22Rv1 (cell line): Measurements from ENCODE around the gene SNHG17.
"Not testable (repeated sequence)": the region's sequence is repeated elsewhere in the genome, so short reads cannot be mapped to it uniquely, and the experiment has no call there.

Source experiments
- H3K27ac ChIP-seq: fragments of 450-650 bp; 2 replicates; pipeline ENCODE4 v1.5.1; 2017
- CTCF ChIP-seq: fragments of 450-650 bp; IDR thresholded peaks from 2 replicates; pipeline ENCODE4 v1.5.1; 2017; ENCODE audit warnings: mild to moderate bottlenecking
- ZFX ChIP-seq: fragments of 450-650 bp; IDR thresholded peaks from 2 replicates; pipeline ENCODE4 v1.6.1; 2017; ENCODE audit warnings: antibody characterized with exemption, borderline replicate concordance

Gene SNHG17

GRCh38 chr20:38414769-38415450, 20.2 kb downstream of the SNHG17 start:
- TF ChIP-seq ZFX (no peak), CTCF (no peak)
- no peak overlapping the region for H3K27ac ChIP-seq

GRCh38 chr20:38412877-38413577, 22.1 kb downstream of the SNHG17 start:
- H3K27ac ChIP-seq, result no peak overlapping the region
- TF ChIP-seq ZFX (no peak), CTCF (no peak)

GRCh38 chr20:38407822-38408221, 27.3 kb downstream of the SNHG17 start:
- H3K27ac ChIP-seq, result not testable (repeated sequence)

GRCh38 chr20:38407321-38407720, 27.8 kb downstream of the SNHG17 start:
- TF ChIP-seq ZFX, result no peak
- no peak for TF ChIP-seq CTCF
- H3K27ac ChIP-seq, result no peak overlapping the region

GRCh38 chr20:38406476-38406875, 28.7 kb downstream of the SNHG17 start:
- TF ChIP-seq ZFX, result no peak
- TF ChIP-seq CTCF, result no peak
- no peak overlapping the region for H3K27ac ChIP-seq

GRCh38 chr20:38405132-38405531, 30.0 kb downstream of the SNHG17 start:
- no peak overlapping the region for H3K27ac ChIP-seq
- TF ChIP-seq ZFX, result no peak
- TF ChIP-seq CTCF, result no peak

- TF ChIP-seq CTCF, result no peak
- no peak for TF ChIP-seq ZFX
- no peak overlapping the region for H3K27ac ChIP-seq
These were observed 31.1 kb downstream of the SNHG17 start for GRCh38 chr20:38404016-38404415.

- TF ChIP-seq CTCF (no peak), ZFX (no peak)
- no peak overlapping the region for H3K27ac ChIP-seq
These were observed 32.3 kb downstream of the SNHG17 start for GRCh38 chr20:38402816-38403215.
